Body of pancreas (tissue), 4 donors: Measurements from ENCODE around the gene GRM8.

ENCODE experiments used
- POLR2A ChIP-seq, 3 donors: fragments of 450-650 bp; IDR thresholded peaks; one replicate each; pipeline ENCODE4 v1.6.1; 2016; ENCODE audit warnings: antibody characterized with exemption in 3 of 3, mild to moderate bottlenecking in 2 of 3
- TF ChIP-seq, protein P1 (sequence below), 7 experiments: fragments of 450-650 bp in 4 of 7; fragments of 200-600 bp in 3 of 7; sonication (generic) in 3 of 7; IDR thresholded peaks; one replicate each; pipeline ENCODE4 v1.5.1; 2016 to 2019; ENCODE audit warnings: antibody characterized with exemption in 7 of 7

DNA sequence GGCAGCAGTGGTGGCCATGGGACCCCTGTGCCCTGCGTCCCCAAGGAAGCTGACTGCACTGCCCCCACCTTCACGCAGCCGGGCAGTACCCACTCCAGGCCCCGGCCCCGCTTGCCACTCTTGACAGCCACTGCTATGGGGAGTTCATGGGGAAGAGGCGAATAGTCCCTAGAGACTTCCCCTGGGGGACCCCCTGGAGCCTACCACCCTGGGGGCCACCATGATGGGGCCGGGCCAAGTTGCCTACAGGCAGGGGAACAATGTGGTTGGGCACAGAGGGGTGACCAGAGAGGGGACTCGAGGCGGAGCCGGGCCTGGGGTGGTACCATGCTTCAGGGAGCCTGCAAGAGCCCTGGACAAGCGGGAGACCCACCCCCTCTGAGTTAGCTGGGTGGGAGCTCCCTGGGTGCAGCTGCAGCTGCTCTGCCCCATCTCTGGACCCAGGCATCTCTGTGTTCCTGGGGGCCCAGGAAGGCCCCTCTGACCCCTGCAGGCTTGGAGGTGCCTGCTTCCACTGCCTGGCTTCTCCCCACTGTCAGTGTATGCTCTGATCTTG lies 567.6 kb downstream of the GRM8 start:
- TF ChIP-seq, protein P1, sequence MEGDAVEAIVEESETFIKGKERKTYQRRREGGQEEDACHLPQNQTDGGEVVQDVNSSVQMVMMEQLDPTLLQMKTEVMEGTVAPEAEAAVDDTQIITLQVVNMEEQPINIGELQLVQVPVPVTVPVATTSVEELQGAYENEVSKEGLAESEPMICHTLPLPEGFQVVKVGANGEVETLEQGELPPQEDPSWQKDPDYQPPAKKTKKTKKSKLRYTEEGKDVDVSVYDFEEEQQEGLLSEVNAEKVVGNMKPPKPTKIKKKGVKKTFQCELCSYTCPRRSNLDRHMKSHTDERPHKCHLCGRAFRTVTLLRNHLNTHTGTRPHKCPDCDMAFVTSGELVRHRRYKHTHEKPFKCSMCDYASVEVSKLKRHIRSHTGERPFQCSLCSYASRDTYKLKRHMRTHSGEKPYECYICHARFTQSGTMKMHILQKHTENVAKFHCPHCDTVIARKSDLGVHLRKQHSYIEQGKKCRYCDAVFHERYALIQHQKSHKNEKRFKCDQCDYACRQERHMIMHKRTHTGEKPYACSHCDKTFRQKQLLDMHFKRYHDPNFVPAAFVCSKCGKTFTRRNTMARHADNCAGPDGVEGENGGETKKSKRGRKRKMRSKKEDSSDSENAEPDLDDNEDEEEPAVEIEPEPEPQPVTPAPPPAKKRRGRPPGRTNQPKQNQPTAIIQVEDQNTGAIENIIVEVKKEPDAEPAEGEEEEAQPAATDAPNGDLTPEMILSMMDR (IDR thresholded peaks at IDR 0.05) = no peak
- TF ChIP-seq POLR2A (IDR thresholded peaks at IDR 0.05) = no peak
